Measurements from ENCODE around the gene ITGB2. TPM values are rescaled to one million over a fixed set of nuclear protein-coding genes. Genes with fewer than 3 reads are reported as not detected.

Gene ITGB2
- polyA plus RNA-seq, 1 donor = 17.1 TPM

DNA sequence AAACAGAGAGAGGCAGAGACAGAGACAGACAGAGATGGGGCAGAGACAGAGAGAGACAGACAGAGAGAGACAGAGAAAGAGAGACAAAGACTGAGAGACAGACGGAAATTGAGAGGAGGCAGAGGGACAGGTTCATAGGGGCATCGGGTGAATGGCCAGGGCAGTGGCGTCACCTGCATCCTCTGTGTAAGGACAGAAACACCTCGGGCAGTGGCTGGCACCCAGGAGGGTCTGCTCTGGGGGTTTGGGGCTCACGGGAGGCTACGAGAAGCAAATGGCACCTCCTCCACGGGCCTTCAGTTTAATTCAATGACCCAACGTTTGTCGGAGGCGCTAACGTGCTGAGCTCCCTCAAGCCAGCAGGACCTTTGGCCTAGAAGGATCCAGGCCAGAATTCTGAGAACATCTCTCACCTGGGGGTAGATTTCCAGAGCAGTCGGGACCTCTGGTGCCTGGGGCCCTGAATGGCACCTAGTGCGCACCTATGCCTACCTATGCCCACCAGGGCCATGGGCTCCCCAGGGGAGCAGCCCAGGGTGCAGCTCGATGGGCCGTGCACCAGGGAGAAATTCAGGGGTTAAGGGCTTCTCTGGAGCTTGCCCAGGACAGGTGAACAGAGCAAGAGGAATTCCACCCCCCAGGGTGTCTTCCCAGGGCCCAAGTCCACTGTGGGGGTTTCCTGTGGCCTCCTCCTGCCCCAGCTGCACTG is 26.6 kb downstream of the ITGB2 start:
- no peak overlapping the region for H3K27ac ChIP-seq (ENCODE audit: low read length)
- DNase-seq = no peak
- H3K27me3 ChIP-seq (ENCODE audit: control insufficient read depth, insufficient read depth, low read length) = peaks cover 8% of the 10 kb centered on the region
- no CpG with 5 or more reads among the region's 15 CpGs for WGBS (ENCODE audit: insufficient coverage, low lambda C conversion rate)
- H3K9me3 ChIP-seq (ENCODE audit: control insufficient read depth, low read depth, low read length) = peaks cover 8% of the 10 kb centered on the region
- H3K4me3 ChIP-seq (ENCODE audit: low read length) = no peak overlapping the region
- no peaks in the 10 kb centered on the region for H3K36me3 ChIP-seq (ENCODE audit: control insufficient read depth, insufficient read depth, low read length)
- peaks cover 15% of the 10 kb centered on the region for H3K4me1 ChIP-seq (ENCODE audit: control insufficient read depth, insufficient read depth, low read length)

DNA sequence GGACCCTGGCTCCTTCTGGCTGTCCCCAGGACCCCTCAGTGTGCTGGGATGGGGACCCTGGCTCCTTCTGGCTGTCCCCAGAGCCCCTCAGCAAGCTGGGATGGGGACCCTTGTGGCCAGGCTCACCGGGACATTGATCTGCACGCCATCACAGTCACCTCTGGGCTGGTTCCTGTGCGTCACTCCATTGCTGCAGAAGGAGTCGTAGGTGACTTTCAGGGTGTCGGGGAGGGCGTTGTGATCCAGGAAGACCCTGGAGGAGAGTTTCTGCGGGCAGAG is 27.5 kb downstream of the ITGB2 start:
- Histone ChIP-seq H3K9me3 (ENCODE audit: control insufficient read depth, low read depth, low read length) (peaks cover 8% of the 10 kb centered on the region), H3K27me3 (ENCODE audit: control insufficient read depth, insufficient read depth, low read length) (peaks cover 8% of the 10 kb centered on the region), H3K4me3 (ENCODE audit: low read length) (no peak overlapping the region), H3K27ac (ENCODE audit: low read length) (no peak overlapping the region), H3K4me1 (ENCODE audit: control insufficient read depth, insufficient read depth, low read length) (peaks cover 11% of the 10 kb centered on the region), H3K36me3 (ENCODE audit: control insufficient read depth, insufficient read depth, low read length) (no peaks in the 10 kb centered on the region)
- no peak for DNase-seq
- WGBS (ENCODE audit: insufficient coverage, low lambda C conversion rate) = no CpG with 5 or more reads among the region's 7 CpGs

GRCh38 chr21:44892536-44893277 is 28.0 kb downstream of the ITGB2 start:
- Histone ChIP-seq H3K27ac (ENCODE audit: low read length) (no peak overlapping the region), H3K36me3 (ENCODE audit: control insufficient read depth, insufficient read depth, low read length) (no peaks in the 10 kb centered on the region), H3K4me3 (ENCODE audit: low read length) (no peak overlapping the region), H3K27me3 (ENCODE audit: control insufficient read depth, insufficient read depth, low read length) (peaks cover 8% of the 10 kb centered on the region), H3K4me1 (ENCODE audit: control insufficient read depth, insufficient read depth, low read length) (peaks cover 7% of the 10 kb centered on the region), H3K9me3 (ENCODE audit: control insufficient read depth, low read depth, low read length) (peaks cover 8% of the 10 kb centered on the region)
- no peak for DNase-seq
- WGBS (ENCODE audit: insufficient coverage, low lambda C conversion rate) = no CpG with 5 or more reads among the region's 15 CpGs

- WGBS (ENCODE audit: insufficient coverage, low lambda C conversion rate) = no CpG with 5 or more reads among the region's 19 CpGs
- Histone ChIP-seq H3K9me3 (ENCODE audit: control insufficient read depth, low read depth, low read length) (peaks cover 6% of the 10 kb centered on the region), H3K4me1 (ENCODE audit: control insufficient read depth, insufficient read depth, low read length) (peaks cover 2% of the 10 kb centered on the region), H3K27me3 (ENCODE audit: control insufficient read depth, insufficient read depth, low read length) (peaks cover 8% of the 10 kb centered on the region), H3K36me3 (ENCODE audit: control insufficient read depth, insufficient read depth, low read length) (no peaks in the 10 kb centered on the region), H3K4me3 (ENCODE audit: low read length) (no peak overlapping the region), H3K27ac (ENCODE audit: low read length) (no peak overlapping the region)
- DNase-seq = no peak
Observed at GRCh38 chr21:44892095-44892494, 28.6 kb downstream of the ITGB2 start.

DNA sequence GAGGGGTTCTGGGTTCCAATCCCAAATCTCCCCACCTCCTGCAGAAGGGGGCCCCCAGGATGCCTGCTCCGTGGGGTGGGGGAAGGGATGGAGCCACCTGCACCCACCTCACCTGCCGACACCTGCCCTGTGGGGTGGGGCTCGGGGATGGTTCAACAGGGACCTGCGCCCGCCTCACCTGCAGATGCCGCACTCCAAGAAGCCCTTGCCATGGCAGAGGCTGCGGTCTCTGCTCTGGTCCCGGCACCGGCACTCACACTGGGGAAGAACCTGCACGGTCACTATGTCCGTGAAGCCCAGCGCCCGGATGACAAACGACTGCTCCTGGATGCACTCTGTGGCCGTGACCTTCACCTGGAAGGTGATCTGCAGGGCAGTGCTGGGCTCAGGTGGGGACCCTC is 29.1 kb downstream of the ITGB2 start:
- no peak overlapping the region for H3K4me3 ChIP-seq (ENCODE audit: low read length)
- no peak overlapping the region for H3K27ac ChIP-seq (ENCODE audit: low read length)
- no peaks in the 10 kb centered on the region for H3K36me3 ChIP-seq (ENCODE audit: control insufficient read depth, insufficient read depth, low read length)
- H3K27me3 ChIP-seq (ENCODE audit: control insufficient read depth, insufficient read depth, low read length) = peaks cover 8% of the 10 kb centered on the region
- no CpG with 5 or more reads among the region's 15 CpGs for WGBS (ENCODE audit: insufficient coverage, low lambda C conversion rate)
- H3K4me1 ChIP-seq (ENCODE audit: control insufficient read depth, insufficient read depth, low read length) = no peaks in the 10 kb centered on the region
- H3K9me3 ChIP-seq (ENCODE audit: control insufficient read depth, low read depth, low read length) = peaks cover 2% of the 10 kb centered on the region
- DNase-seq = no peak

DNA sequence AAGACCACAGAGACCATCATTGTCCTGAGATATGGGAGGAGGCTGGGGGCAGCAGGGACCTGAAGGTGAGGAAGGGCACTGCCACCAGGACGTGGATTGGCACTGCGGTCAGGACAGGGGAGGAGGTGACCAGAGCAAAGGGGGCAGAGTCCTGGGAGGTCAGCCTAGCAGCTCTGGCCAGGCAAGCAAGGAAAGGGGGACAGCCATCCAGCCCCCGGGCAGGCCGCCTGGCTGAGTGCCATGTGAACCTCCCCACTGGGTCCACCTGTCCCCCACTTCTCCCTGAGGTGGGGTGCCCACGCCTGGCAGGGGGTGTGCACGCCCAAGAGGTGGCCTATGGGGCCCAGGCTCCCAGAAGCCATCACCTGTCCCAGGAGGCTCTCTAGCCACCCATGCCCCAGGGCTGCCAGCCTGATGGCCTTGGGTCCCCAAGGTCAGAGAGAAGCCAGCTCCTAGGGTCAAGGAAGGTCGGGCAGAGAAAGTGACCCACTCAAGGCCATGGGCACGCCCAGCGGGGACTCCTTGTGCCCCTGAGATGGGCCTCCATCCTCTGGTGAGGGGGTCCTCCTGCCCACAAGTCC is 29.6 kb downstream of the ITGB2 start:
- no CpG with 5 or more reads among the region's 9 CpGs for WGBS (ENCODE audit: insufficient coverage, low lambda C conversion rate)
- Histone ChIP-seq H3K36me3 (ENCODE audit: control insufficient read depth, insufficient read depth, low read length) (no peaks in the 10 kb centered on the region), H3K4me3 (ENCODE audit: low read length) (no peak overlapping the region), H3K27ac (ENCODE audit: low read length) (no peak overlapping the region), H3K4me1 (ENCODE audit: control insufficient read depth, insufficient read depth, low read length) (no peaks in the 10 kb centered on the region), H3K27me3 (ENCODE audit: control insufficient read depth, insufficient read depth, low read length) (peaks cover 8% of the 10 kb centered on the region), H3K9me3 (ENCODE audit: control insufficient read depth, low read depth, low read length) (no peaks in the 10 kb centered on the region)
- no peak for DNase-seq

GRCh38 chr21:44890338-44890931 is 30.3 kb downstream of the ITGB2 start:
- Histone ChIP-seq H3K27ac (ENCODE audit: low read length) (no peak overlapping the region), H3K9me3 (ENCODE audit: control insufficient read depth, low read depth, low read length) (no peaks in the 10 kb centered on the region), H3K4me3 (ENCODE audit: low read length) (no peak overlapping the region), H3K4me1 (ENCODE audit: control insufficient read depth, insufficient read depth, low read length) (no peaks in the 10 kb centered on the region), H3K27me3 (ENCODE audit: control insufficient read depth, insufficient read depth, low read length) (peaks cover 8% of the 10 kb centered on the region), H3K36me3 (ENCODE audit: control insufficient read depth, insufficient read depth, low read length) (no peaks in the 10 kb centered on the region)
- DNase-seq = no peak
- no CpG with 5 or more reads among the region's 24 CpGs for WGBS (ENCODE audit: insufficient coverage, low lambda C conversion rate)

- no CpG with 5 or more reads among the region's 29 CpGs for WGBS (ENCODE audit: insufficient coverage, low lambda C conversion rate)
- no peak for DNase-seq
- Histone ChIP-seq H3K9me3 (ENCODE audit: control insufficient read depth, low read depth, low read length) (no peaks in the 10 kb centered on the region), H3K4me1 (ENCODE audit: control insufficient read depth, insufficient read depth, low read length) (no peaks in the 10 kb centered on the region), H3K4me3 (ENCODE audit: low read length) (no peak overlapping the region), H3K27me3 (ENCODE audit: control insufficient read depth, insufficient read depth, low read length) (peaks cover 8% of the 10 kb centered on the region), H3K27ac (ENCODE audit: low read length) (no peak overlapping the region), H3K36me3 (ENCODE audit: control insufficient read depth, insufficient read depth, low read length) (no peaks in the 10 kb centered on the region)
Observed at GRCh38 chr21:44889625-44890337, 30.9 kb downstream of the ITGB2 start.

DNA sequence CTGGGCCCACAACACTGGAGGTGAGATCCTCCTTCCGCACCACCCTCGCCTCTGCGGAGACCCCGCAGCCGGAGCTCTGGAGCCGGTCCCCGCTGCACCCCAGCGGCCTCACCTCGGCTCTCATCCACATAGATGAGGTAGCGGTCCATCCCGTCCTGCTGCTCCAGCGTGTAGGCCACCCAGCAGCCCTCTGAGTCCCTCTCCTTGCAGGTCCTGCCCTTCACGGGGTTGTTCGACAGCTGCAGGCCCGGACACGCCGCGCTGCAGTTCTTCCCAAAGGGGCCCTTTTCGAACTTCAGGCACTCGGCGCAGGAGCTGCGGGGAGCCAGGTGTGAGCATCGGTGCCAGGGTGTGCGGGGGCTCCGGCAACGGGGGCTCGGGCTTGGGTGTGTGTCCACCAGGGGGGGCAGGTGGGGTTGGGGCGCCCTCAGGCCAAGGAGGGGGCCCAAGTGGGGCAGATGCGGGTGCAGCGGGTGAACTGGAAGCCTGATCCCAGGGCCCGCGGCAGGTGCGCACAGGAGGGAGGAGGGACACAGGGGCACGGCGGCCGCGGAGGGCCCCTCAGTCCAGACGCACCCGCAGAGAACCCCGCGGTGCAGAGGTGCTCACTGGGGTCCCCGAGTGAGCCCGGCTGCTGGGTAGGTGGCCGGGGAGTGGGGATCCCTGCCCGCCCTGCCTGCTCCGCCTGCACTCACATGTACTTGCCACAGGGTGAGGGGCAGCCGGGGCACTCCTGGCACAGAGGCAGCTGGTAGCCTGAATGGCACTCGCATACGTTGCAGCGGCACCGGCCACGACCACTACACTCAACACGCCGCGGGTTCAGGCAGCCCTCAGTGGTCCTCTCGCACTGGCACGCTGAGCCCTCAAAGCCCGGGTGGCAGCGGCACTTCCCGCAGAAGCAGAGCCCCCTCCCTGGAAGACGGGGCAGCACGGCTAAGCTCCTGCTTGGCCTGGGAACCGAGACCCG is 31.8 kb downstream of the ITGB2 start:
- no peaks in the 10 kb centered on the region for H3K4me1 ChIP-seq (ENCODE audit: control insufficient read depth, insufficient read depth, low read length)
- H3K36me3 ChIP-seq (ENCODE audit: control insufficient read depth, insufficient read depth, low read length) = no peaks in the 10 kb centered on the region
- no peak for DNase-seq
- H3K4me3 ChIP-seq (ENCODE audit: low read length) = no peak overlapping the region
- no CpG with 5 or more reads among the region's 64 CpGs for WGBS (ENCODE audit: insufficient coverage, low lambda C conversion rate)
- H3K9me3 ChIP-seq (ENCODE audit: control insufficient read depth, low read depth, low read length) = no peaks in the 10 kb centered on the region
- no peak overlapping the region for H3K27ac ChIP-seq (ENCODE audit: low read length)
- peaks cover 8% of the 10 kb centered on the region for H3K27me3 ChIP-seq (ENCODE audit: control insufficient read depth, insufficient read depth, low read length)
